ENCODE measurements around the gene PLA2G5.

The PLA2G5 gene

GRCh38 chr1:20114021-20114648 lies 44.1 kb downstream of the PLA2G5 start:
- Histone ChIP-seq H3K4me1 (ENCODE audit: control insufficient read depth, insufficient read depth, low read length) (no peaks in the 10 kb centered on the region), H3K27me3 (ENCODE audit: control insufficient read depth, insufficient read depth, low read length, poor library complexity, severe bottlenecking) (no peaks in the 10 kb centered on the region), H3K27ac (ENCODE audit: insufficient read depth, low read depth, low read length, poor library complexity, severe bottlenecking) (no peak overlapping the region), H3K36me3 (ENCODE audit: control insufficient read depth, insufficient read depth, low read length) (no peaks in the 10 kb centered on the region), H3K9me3 (ENCODE audit: control insufficient read depth, low read length) (no peaks in the 10 kb centered on the region), H3K4me3 (ENCODE audit: insufficient read depth, low read depth, low read length) (no peak overlapping the region)
- 76% methylated on average over 15 of the region's 15 CpGs for WGBS, 2 experiments

- no peaks in the 10 kb centered on the region for H3K27me3 ChIP-seq (ENCODE audit: control insufficient read depth, insufficient read depth, low read length, poor library complexity, severe bottlenecking)
- WGBS, 2 experiments: 88 to 89% methylated on average over 4 of the region's 4 CpGs
These were observed 45.5 kb downstream of the PLA2G5 start for GRCh38 chr1:20115479-20115878.

GRCh38 chr1:20115916-20116315 lies 45.9 kb downstream of the PLA2G5 start:
- no peak overlapping the region for H3K4me3 ChIP-seq (ENCODE audit: insufficient read depth, low read depth, low read length)
- H3K27ac ChIP-seq (ENCODE audit: insufficient read depth, low read depth, low read length, poor library complexity, severe bottlenecking): no peak overlapping the region
- no peaks in the 10 kb centered on the region for H3K27me3 ChIP-seq (ENCODE audit: control insufficient read depth, insufficient read depth, low read length, poor library complexity, severe bottlenecking)
- no peaks in the 10 kb centered on the region for H3K4me1 ChIP-seq (ENCODE audit: control insufficient read depth, insufficient read depth, low read length)
- no peaks in the 10 kb centered on the region for H3K36me3 ChIP-seq (ENCODE audit: control insufficient read depth, insufficient read depth, low read length)
- WGBS, 2 experiments: 92 to 93% methylated on average over 7 of the region's 7 CpGs
- H3K9me3 ChIP-seq (ENCODE audit: control insufficient read depth, low read length): no peaks in the 10 kb centered on the region

More at GRCh38 chr1:20115479-20115878, 45.5 kb downstream of the PLA2G5 start:
- H3K36me3 ChIP-seq (ENCODE audit: control insufficient read depth, insufficient read depth, low read length): no peaks in the 10 kb centered on the region
- H3K4me1 ChIP-seq (ENCODE audit: control insufficient read depth, insufficient read depth, low read length): no peaks in the 10 kb centered on the region
- H3K9me3 ChIP-seq (ENCODE audit: control insufficient read depth, low read length): no peaks in the 10 kb centered on the region
- H3K4me3 ChIP-seq (ENCODE audit: insufficient read depth, low read depth, low read length): no peak overlapping the region
- H3K27ac ChIP-seq (ENCODE audit: insufficient read depth, low read depth, low read length, poor library complexity, severe bottlenecking): no peak overlapping the region

GRCh38 chr1:20117236-20117635 lies 47.2 kb downstream of the PLA2G5 start:
- Histone ChIP-seq H3K36me3 (ENCODE audit: control insufficient read depth, insufficient read depth, low read length) (no peaks in the 10 kb centered on the region), H3K9me3 (ENCODE audit: control insufficient read depth, low read length) (no peaks in the 10 kb centered on the region), H3K27ac (ENCODE audit: insufficient read depth, low read depth, low read length, poor library complexity, severe bottlenecking) (no peak overlapping the region), H3K4me3 (ENCODE audit: insufficient read depth, low read depth, low read length) (no peak overlapping the region), H3K4me1 (ENCODE audit: control insufficient read depth, insufficient read depth, low read length) (no peaks in the 10 kb centered on the region), H3K27me3 (ENCODE audit: control insufficient read depth, insufficient read depth, low read length, poor library complexity, severe bottlenecking) (no peaks in the 10 kb centered on the region)

GRCh38 chr1:20119347-20119746 lies 49.4 kb downstream of the PLA2G5 start, which contains the start of gene PLA2G2D:
TSS of gene PLA2G2D (minus strand) at chr1:20119536. CDS start at chr1:20119498, 38 bp downstream.
- 87 to 94% methylated on average over 2 of the region's 2 CpGs for WGBS, 2 experiments
- H3K4me1 ChIP-seq (ENCODE audit: control insufficient read depth, insufficient read depth, low read length): no peaks in the 10 kb centered on the region
- H3K27me3 ChIP-seq (ENCODE audit: control insufficient read depth, insufficient read depth, low read length, poor library complexity, severe bottlenecking): no peaks in the 10 kb centered on the region
- H3K27ac ChIP-seq (ENCODE audit: insufficient read depth, low read depth, low read length, poor library complexity, severe bottlenecking): no peak within 1 kb of the TSS
- no peaks in the 10 kb centered on the region for H3K9me3 ChIP-seq (ENCODE audit: control insufficient read depth, low read length)
- no peaks in the 10 kb centered on the region for H3K36me3 ChIP-seq (ENCODE audit: control insufficient read depth, insufficient read depth, low read length)
- no peak within 1 kb of the TSS for H3K4me3 ChIP-seq (ENCODE audit: insufficient read depth, low read depth, low read length)

GRCh38 chr1:20120796-20121195 lies 50.8 kb downstream of the PLA2G5 start:
- H3K4me1 ChIP-seq (ENCODE audit: control insufficient read depth, insufficient read depth, low read length): no peaks in the 10 kb centered on the region
- 92 to 93% methylated on average over 4 of the region's 4 CpGs for WGBS, 2 experiments
- no peak overlapping the region for H3K27ac ChIP-seq (ENCODE audit: insufficient read depth, low read depth, low read length, poor library complexity, severe bottlenecking)
- no peak overlapping the region for H3K4me3 ChIP-seq (ENCODE audit: insufficient read depth, low read depth, low read length)
- H3K36me3 ChIP-seq (ENCODE audit: control insufficient read depth, insufficient read depth, low read length): no peaks in the 10 kb centered on the region
- no peaks in the 10 kb centered on the region for H3K27me3 ChIP-seq (ENCODE audit: control insufficient read depth, insufficient read depth, low read length, poor library complexity, severe bottlenecking)
- no peaks in the 10 kb centered on the region for H3K9me3 ChIP-seq (ENCODE audit: control insufficient read depth, low read length)

GRCh38 chr1:20123722-20124455 lies 53.9 kb downstream of the PLA2G5 start:
- Histone ChIP-seq H3K4me1 (ENCODE audit: control insufficient read depth, insufficient read depth, low read length) (no peaks in the 10 kb centered on the region), H3K9me3 (ENCODE audit: control insufficient read depth, low read length) (no peaks in the 10 kb centered on the region), H3K36me3 (ENCODE audit: control insufficient read depth, insufficient read depth, low read length) (no peaks in the 10 kb centered on the region), H3K27me3 (ENCODE audit: control insufficient read depth, insufficient read depth, low read length, poor library complexity, severe bottlenecking) (no peaks in the 10 kb centered on the region), H3K27ac (ENCODE audit: insufficient read depth, low read depth, low read length, poor library complexity, severe bottlenecking) (no peak overlapping the region), H3K4me3 (ENCODE audit: insufficient read depth, low read depth, low read length) (no peak overlapping the region)
- WGBS, 2 experiments: 91 to 93% methylated on average over 9 to 10 of the region's 10 CpGs

- H3K27ac ChIP-seq (ENCODE audit: insufficient read depth, low read depth, low read length, poor library complexity, severe bottlenecking): no peak overlapping the region
- no peaks in the 10 kb centered on the region for H3K27me3 ChIP-seq (ENCODE audit: control insufficient read depth, insufficient read depth, low read length, poor library complexity, severe bottlenecking)
- no peaks in the 10 kb centered on the region for H3K9me3 ChIP-seq (ENCODE audit: control insufficient read depth, low read length)
- no peak overlapping the region for H3K4me3 ChIP-seq (ENCODE audit: insufficient read depth, low read depth, low read length)
- 94 to 96% methylated on average over 6 to 7 of the region's 7 CpGs for WGBS, 2 experiments
- H3K36me3 ChIP-seq (ENCODE audit: control insufficient read depth, insufficient read depth, low read length): no peaks in the 10 kb centered on the region
- no peaks in the 10 kb centered on the region for H3K4me1 ChIP-seq (ENCODE audit: control insufficient read depth, insufficient read depth, low read length)
These were observed 54.6 kb downstream of the PLA2G5 start for GRCh38 chr1:20124456-20125057.

GRCh38 chr1:20125100-20125499 lies 55.1 kb downstream of the PLA2G5 start:
- Histone ChIP-seq H3K9me3 (ENCODE audit: control insufficient read depth, low read length) (no peaks in the 10 kb centered on the region), H3K36me3 (ENCODE audit: control insufficient read depth, insufficient read depth, low read length) (no peaks in the 10 kb centered on the region), H3K27ac (ENCODE audit: insufficient read depth, low read depth, low read length, poor library complexity, severe bottlenecking) (no peak overlapping the region), H3K4me1 (ENCODE audit: control insufficient read depth, insufficient read depth, low read length) (no peaks in the 10 kb centered on the region), H3K27me3 (ENCODE audit: control insufficient read depth, insufficient read depth, low read length, poor library complexity, severe bottlenecking) (no peaks in the 10 kb centered on the region), H3K4me3 (ENCODE audit: insufficient read depth, low read depth, low read length) (no peak overlapping the region)
- WGBS, 2 experiments: 87 to 89% methylated on average over 10 of the region's 10 CpGs

- H3K9me3 ChIP-seq (ENCODE audit: control insufficient read depth, low read length): no peaks in the 10 kb centered on the region
- no peaks in the 10 kb centered on the region for H3K36me3 ChIP-seq (ENCODE audit: control insufficient read depth, insufficient read depth, low read length)
- H3K27me3 ChIP-seq (ENCODE audit: control insufficient read depth, insufficient read depth, low read length, poor library complexity, severe bottlenecking): no peaks in the 10 kb centered on the region
- H3K27ac ChIP-seq (ENCODE audit: insufficient read depth, low read depth, low read length, poor library complexity, severe bottlenecking): no peak overlapping the region
- no peaks in the 10 kb centered on the region for H3K4me1 ChIP-seq (ENCODE audit: control insufficient read depth, insufficient read depth, low read length)
- 87 to 88% methylated on average over 9 of the region's 9 CpGs for WGBS, 2 experiments
- H3K4me3 ChIP-seq (ENCODE audit: insufficient read depth, low read depth, low read length): no peak overlapping the region
These were observed 56.2 kb downstream of the PLA2G5 start for GRCh38 chr1:20126041-20126805.
